IPS-15b (cell line): ENCODE data around the gene GLI3.

Experiments
- H3K27me3 ChIP-seq: one replicate; pipeline ENCODE4 v1.6.1; 2013; ENCODE audit warnings: low read length; ENCODE audit not compliant: control insufficient read depth, insufficient read depth
- H3K36me3 ChIP-seq: one replicate; pipeline ENCODE4 v1.6.1; 2013; ENCODE audit warnings: low read length; ENCODE audit not compliant: control insufficient read depth, insufficient read depth
- H3K4me1 ChIP-seq: one replicate; pipeline ENCODE4 v1.6.1; 2013; ENCODE audit warnings: mild to moderate bottlenecking, low read length; ENCODE audit not compliant: control insufficient read depth, insufficient read depth
- H3K4me3 ChIP-seq: one replicate; pipeline ENCODE4 v1.5.1; 2013; ENCODE audit warnings: low read depth, low read length
- H3K9ac ChIP-seq: one replicate; pipeline ENCODE4 v1.6.1; 2013; ENCODE audit warnings: low read depth, mild to moderate bottlenecking, low read length
- H3K9me3 ChIP-seq: one replicate; pipeline ENCODE4 v1.6.1; 2013; ENCODE audit warnings: mild to moderate bottlenecking, low read length; ENCODE audit not compliant: control insufficient read depth, insufficient read depth

GLI3 gene

DNA sequence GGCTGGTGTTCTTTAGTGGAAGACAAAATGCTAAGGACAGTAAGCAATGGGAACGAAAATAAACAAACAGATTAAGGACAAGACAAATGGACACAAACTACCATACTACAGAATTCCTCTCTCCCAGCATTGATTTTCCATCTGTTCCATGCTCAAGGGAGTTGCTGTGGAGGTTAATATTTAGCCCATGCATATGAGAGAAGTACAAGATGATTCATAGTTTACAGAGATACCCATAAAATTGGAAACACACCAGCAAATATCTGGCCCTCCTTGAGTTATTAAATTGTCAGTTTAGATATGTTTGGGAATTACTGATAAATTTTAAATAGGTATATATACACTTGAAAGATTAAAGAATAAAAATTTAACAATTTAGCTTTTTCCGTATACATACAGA is 69.8 kb downstream of the GLI3 start:
- Histone ChIP-seq H3K9me3 (no peaks in the 10 kb centered on the region), H3K27me3 (no peaks in the 10 kb centered on the region), H3K36me3 (no peaks in the 10 kb centered on the region), H3K9ac (no peak overlapping the region), H3K4me1 (peaks cover 3% of the 10 kb centered on the region), H3K4me3 (no peak overlapping the region)

DNA sequence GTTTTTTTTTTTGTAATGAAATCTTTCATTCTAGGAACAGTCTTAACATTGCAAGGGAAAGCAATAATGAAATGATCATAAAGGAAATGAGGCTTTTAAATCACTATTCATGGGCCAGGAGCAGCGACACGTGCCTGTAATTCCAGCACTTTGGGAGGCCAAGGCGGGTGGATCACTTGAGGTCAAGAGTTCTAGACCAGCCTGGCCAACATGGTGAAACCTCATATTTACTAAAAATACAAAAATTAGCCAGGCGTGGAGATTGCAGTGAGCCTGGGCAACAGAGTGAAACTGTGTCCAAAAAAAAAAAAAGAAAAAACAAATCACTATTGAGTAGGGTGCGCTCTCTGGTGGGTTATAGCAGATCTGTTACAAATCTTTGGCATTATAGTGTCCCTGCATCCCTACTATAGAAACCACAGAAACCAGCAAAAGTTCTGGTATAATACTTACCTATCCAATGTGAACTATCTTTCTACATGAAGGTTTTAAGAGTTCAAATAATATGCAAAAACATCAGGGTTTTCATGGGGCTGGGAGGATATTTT is 72.1 kb downstream of the GLI3 start:
- H3K4me3 ChIP-seq, result no peak overlapping the region
- peaks cover 3% of the 10 kb centered on the region for H3K4me1 ChIP-seq

DNA sequence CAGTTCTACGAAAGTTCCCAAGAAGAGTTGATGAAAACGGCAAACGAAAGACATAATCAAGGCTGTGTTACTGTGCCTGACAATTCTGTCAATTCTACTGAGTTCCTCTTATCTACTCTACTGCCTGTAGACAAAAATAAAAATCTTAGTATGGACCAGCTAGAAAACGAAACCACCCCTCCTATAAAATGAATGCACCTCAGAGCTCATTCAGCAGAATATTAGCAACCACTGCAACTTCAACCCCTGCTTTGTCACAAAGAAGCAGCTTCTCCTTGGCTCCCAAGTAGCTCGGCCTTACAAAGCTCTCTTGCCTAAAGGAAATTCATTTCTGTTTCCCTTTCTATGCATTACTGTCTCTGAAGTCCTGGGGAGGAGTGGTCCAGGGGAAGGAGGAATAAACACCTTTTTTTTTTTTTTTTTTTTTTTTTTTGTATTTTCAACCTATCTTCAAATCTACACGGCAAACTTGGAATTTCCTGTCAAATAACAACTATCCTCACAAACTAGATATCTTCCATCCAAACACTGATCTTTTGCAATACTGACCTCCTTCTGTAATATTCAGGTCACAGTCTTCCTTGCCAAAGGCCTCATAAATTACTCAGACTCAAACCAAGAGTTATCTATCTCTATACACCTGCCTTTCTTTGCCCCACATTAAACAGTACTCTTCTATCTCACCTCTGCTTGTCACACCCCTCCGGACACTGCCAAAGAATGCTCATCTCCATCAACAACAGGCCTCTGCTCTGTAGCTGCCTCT is 74.3 kb downstream of the GLI3 start:
- Histone ChIP-seq H3K4me3 (no peak overlapping the region), H3K36me3 (no peaks in the 10 kb centered on the region), H3K9me3 (no peaks in the 10 kb centered on the region), H3K27me3 (no peaks in the 10 kb centered on the region), H3K4me1 (peaks cover 3% of the 10 kb centered on the region), H3K9ac (no peak overlapping the region)

More for the DNA sequence above, 72.1 kb downstream of the GLI3 start:
- H3K9me3 ChIP-seq, result no peaks in the 10 kb centered on the region
- no peak overlapping the region for H3K9ac ChIP-seq
- no peaks in the 10 kb centered on the region for H3K36me3 ChIP-seq
- H3K27me3 ChIP-seq, result no peaks in the 10 kb centered on the region

DNA sequence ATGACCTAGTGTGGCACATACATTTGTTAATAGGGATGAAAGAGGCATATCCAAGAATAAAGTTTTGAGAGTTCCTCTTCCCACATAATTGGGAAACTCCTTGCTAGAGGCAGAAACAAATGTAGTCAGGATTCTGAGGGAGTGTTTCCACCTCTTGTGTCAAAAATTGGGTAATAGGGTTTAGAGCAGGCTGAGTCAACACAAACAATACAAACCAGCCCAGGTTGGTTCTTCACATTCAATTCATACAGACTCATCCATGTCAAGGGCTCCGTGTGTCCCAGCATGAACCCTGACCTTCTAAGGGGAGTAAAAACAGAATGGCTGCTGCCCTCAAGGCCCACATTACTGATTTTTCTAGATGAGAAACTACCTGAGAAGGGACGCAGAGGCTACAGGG is 75.3 kb downstream of the GLI3 start:
- Histone ChIP-seq H3K36me3 (no peaks in the 10 kb centered on the region), H3K27me3 (no peaks in the 10 kb centered on the region), H3K4me1 (peaks cover 3% of the 10 kb centered on the region), H3K9me3 (no peaks in the 10 kb centered on the region), H3K4me3 (no peak overlapping the region), H3K9ac (no peak overlapping the region)

DNA sequence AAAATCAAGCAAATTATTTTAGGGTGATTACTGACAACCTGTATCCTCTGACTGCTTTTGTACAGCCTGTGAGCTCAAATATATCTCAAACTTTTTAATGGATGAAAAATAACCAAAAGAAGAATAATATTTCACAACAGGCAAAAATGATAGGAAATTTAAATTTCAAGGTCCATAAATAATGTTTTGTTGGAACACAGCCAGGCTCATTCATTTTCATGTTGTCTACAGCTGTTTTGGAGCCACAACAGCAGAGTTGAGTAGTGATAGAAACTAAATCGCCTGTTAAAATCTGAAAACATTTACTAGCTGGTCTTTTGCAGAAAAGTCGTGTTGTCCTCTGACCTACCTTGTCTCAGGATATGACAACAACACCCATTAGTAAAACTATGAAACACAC is 75.9 kb downstream of the GLI3 start:
- H3K4me1 ChIP-seq, result peaks cover 3% of the 10 kb centered on the region
- H3K36me3 ChIP-seq, result no peaks in the 10 kb centered on the region
- H3K9ac ChIP-seq, result no peak overlapping the region
- H3K27me3 ChIP-seq, result no peaks in the 10 kb centered on the region
- no peaks in the 10 kb centered on the region for H3K9me3 ChIP-seq
- no peak overlapping the region for H3K4me3 ChIP-seq

DNA sequence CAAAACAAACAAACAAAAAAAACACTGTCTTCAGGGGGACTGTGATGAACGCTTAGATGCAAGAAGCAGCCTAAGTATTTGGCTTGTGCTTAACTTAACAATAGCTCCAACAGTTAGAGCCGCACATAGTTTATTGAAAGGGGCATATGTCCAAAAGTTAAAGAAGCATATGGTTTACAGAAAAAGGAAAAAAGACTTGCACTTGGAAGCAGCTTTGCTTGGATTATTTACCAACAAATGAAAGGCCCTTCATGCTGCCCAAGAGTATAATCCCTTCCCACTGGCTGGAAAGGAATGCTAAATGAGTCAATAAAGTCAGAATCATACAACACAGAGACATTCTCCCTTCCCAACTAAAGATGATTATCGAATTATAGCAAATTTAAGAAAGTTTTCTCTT is 77.9 kb downstream of the GLI3 start:
- H3K4me3 ChIP-seq, result no peak overlapping the region

DNA sequence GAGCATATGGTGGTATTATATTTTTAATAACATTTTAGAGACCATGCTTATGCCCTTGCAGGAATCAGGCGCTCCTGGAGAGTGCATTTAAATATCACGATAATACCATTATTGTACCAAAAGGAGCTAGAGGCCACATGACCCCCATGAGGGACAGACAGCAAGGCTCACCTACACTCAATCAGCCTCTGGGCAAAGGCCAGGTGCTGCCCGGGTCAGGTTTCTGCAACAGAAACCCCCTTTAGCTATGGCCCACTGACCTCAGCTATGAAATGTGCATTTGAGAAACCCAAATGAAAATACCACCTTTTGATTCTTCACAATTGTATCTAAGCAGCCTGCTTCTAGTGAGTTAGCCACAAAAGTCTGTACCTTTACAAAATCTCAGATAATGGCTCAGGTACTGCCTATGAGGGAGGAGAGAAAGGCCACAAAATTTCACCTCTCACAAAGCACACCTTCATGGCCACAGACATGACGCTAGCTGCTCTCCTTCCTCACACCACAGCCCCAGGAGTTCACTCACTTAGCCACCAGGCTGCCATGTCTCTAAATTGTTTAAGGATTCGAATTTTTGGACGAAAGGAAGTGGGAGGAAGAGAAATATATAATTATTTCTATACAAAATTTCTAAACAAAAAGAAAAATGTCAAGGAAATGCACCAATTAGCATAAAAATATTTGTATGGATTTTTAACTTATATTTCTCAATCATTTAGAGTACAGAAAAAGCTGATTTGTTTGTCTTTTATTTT is 79.9 kb downstream of the GLI3 start:
- Histone ChIP-seq H3K4me3 (no peak overlapping the region), H3K9me3 (no peaks in the 10 kb centered on the region), H3K9ac (no peak overlapping the region), H3K36me3 (no peaks in the 10 kb centered on the region), H3K27me3 (no peaks in the 10 kb centered on the region), H3K4me1 (peaks cover 11% of the 10 kb centered on the region)

More for the DNA sequence above, 77.9 kb downstream of the GLI3 start:
- no peak overlapping the region for H3K9ac ChIP-seq
- H3K4me1 ChIP-seq, result peaks cover 3% of the 10 kb centered on the region
- H3K27me3 ChIP-seq, result no peaks in the 10 kb centered on the region
- no peaks in the 10 kb centered on the region for H3K9me3 ChIP-seq
- H3K36me3 ChIP-seq, result no peaks in the 10 kb centered on the region

DNA sequence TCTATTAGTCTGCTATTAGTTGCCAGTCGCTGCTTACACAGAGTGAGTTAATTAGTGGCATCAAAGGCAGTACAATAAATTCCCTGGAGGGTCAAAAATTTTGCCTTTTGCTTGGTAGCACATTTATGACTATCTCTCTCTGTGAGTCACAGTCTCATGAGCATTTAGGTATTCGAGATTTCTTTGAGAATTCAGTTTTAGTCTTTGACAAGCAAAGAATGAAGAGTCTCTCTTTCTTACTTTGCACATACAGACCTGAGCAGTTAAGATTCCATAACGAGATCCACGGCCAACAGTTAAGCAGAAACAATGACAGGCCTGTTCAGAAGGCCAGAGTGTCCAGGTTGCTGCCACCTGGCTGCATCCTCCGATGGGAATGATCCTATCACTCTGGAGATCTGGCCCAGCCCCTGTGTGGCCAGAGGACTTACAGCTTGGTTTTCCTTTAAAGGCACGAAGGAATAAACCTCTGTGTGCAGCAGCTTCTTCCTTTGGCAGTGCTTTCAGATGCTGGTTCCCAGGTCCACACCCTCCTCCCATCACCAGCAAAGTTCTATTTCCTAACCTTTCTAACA is 80.6 kb downstream of the GLI3 start:
- Histone ChIP-seq H3K9me3 (no peaks in the 10 kb centered on the region), H3K9ac (no peak overlapping the region), H3K4me3 (no peak overlapping the region), H3K27me3 (no peaks in the 10 kb centered on the region), H3K36me3 (no peaks in the 10 kb centered on the region), H3K4me1 (peaks cover 13% of the 10 kb centered on the region)

DNA sequence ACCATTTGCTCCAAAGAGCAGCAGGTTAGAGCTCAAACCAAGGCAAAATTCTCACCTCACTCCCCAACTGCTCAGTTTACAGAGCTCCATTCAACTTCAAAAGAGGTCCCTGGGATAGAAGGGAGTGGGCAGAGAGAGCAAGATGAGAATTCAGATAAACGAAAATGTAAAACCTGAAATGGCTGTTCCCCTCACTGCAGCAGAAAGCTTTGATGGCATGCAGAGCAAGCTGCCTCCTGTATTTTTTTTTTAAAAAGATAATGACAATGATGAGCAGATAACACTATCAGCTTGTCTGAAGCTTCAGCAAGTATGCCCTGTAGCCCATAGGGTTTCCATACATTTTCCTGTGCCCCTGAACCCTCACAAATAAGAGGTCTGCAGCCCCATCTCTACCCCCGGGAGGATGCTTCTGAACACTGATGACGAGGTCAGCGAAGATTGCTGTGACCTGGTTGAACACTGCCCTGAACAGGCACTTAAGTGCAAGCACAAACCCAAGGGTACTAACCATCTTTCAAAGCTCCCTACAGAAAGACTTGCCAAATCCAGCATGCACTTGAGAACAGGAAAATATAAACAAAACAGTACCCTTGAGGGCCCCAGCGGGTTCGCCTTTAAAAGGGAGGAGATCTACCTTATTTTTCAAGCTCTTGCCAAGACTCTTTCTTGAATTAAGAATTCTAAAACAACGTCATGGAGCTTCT is 81.3 kb downstream of the GLI3 start:
- no peaks in the 10 kb centered on the region for H3K9me3 ChIP-seq
- H3K4me1 ChIP-seq, result peaks cover 13% of the 10 kb centered on the region
- no peaks in the 10 kb centered on the region for H3K27me3 ChIP-seq
- H3K36me3 ChIP-seq, result no peaks in the 10 kb centered on the region
- H3K9ac ChIP-seq, result no peak overlapping the region
- no peak overlapping the region for H3K4me3 ChIP-seq

DNA sequence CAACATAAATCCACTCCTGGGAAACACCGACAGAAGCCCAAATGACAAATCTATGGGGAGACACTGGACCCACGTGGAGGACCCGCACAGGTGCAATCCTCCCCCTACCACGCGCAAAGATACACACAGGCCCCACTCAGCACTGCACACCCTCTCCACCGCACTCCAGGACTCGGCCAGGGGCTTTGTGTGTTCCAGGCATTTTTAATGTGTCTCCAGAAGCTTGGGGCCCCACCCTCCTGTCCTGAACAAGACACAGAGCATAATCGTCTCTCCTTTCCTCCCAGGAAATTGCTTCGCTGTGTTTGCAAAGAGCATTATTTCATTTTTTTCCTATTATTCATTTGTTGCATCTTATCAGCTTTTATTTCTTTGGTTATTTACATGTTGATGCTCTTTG is 82.8 kb downstream of the GLI3 start:
- Histone ChIP-seq H3K4me3 (no peak overlapping the region), H3K36me3 (no peaks in the 10 kb centered on the region), H3K9me3 (no peaks in the 10 kb centered on the region), H3K4me1 (peaks cover 13% of the 10 kb centered on the region), H3K9ac (no peak overlapping the region), H3K27me3 (no peaks in the 10 kb centered on the region)

DNA sequence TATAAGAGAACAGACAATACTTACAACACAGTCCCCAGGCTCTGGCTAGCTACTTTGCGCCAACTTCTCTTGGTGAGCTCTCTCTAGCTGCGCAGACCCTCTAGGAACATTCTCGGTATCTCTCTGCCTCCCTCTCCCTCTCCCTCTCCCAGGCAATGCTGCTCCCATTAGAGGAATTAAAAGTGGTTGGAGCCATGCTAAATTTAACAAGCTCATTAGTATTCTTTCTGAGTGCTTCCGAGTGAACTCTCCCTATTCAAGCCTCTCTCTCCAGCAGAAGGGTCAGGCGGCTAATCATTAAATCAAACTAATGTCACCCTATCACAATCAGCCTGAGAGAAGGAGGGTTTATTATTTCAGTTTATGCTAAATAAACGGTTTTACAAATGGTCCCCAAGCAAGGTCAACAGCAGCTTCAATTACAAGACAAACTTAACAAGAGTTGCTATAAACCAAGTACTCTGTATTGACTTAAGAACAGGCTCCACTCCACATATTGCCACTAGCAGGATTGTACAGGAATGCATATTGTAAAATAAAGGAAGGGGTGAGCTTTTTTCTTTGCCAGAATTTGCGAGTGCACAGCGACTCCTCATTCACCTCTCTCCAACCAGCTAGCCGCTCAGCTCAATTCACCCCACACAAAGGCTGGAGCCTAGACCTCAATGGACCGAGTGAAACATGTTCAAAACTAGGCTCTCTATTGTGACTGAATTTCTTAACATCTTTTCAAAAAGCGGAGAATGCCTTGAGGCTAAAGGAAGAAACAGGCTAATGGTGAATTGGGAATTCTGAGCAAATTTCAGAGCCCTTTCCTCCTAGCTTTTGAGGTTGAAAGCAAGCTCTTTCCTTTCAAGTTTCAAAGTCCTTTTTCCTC is 84.4 kb downstream of the GLI3 start:
- no peak overlapping the region for H3K4me3 ChIP-seq
- no peak overlapping the region for H3K9ac ChIP-seq
- H3K4me1 ChIP-seq, result peaks cover 13% of the 10 kb centered on the region

More for the DNA sequence above, 84.4 kb downstream of the GLI3 start:
- Histone ChIP-seq H3K9me3 (no peaks in the 10 kb centered on the region), H3K27me3 (no peaks in the 10 kb centered on the region), H3K36me3 (no peaks in the 10 kb centered on the region)
